HFFc6 (cell line): Measurements from ENCODE around the gene CIDEA. TPM values are rescaled to one million over a fixed set of nuclear protein-coding genes. Genes with fewer than 3 reads are reported as not detected.

ENCODE experiments used
- DNase-seq: peaks from one replicate; pipeline ENCODE4 v3.0.0-alpha.2; 2018
- H3K27ac Mint-ChIP-seq: 2 replicates; pipeline ENCODE4 v1.8.0; 2020; ENCODE audit warnings: mild to moderate bottlenecking, mixed read lengths
- H3K27me3 Mint-ChIP-seq: 2 replicates; pipeline ENCODE4 v1.8.0; 2021; ENCODE audit warnings: mild to moderate bottlenecking, moderate library complexity, mixed read lengths; ENCODE audit not compliant: insufficient read depth
- H3K36me3 Mint-ChIP-seq: 2 replicates; pipeline ENCODE4 v1.8.0; 2021; ENCODE audit warnings: low read depth, mixed read lengths
- H3K4me1 Mint-ChIP-seq: 2 replicates; pipeline ENCODE4 v1.8.0; 2020; ENCODE audit warnings: low read depth, mixed read lengths
- H3K4me3 Mint-ChIP-seq: 2 replicates; pipeline ENCODE4 v1.8.0; 2020; ENCODE audit warnings: mild to moderate bottlenecking, moderate library complexity, mixed read lengths
- H3K9me3 Mint-ChIP-seq: 2 replicates; pipeline ENCODE4 v1.8.0; 2020; ENCODE audit warnings: mild to moderate bottlenecking, mixed read lengths
- total RNA-seq, 6 experiments: library from RNA; stranded (reverse); fragmentation: NEBNext Ultra II Directional; extraction: Animal tissue kit (Norgen Biotek cat#: 25700); gene quantifications; 2 replicates in 1 of 6; 3 replicates in 5 of 6; pipeline ENCODE4 v1.2.3, GENCODE V29; 2021
- TF ChIP-seq, protein P1 (sequence below): fragments of 200-600 bp; sonication (generic); IDR thresholded peaks from 2 replicates; pipeline ENCODE4 v1.5.0; 2021; ENCODE audit warnings: antibody characterized with exemption, mild to moderate bottlenecking

Gene CIDEA
- total RNA-seq, 6 experiments from 2014 or later = not detected

DNA sequence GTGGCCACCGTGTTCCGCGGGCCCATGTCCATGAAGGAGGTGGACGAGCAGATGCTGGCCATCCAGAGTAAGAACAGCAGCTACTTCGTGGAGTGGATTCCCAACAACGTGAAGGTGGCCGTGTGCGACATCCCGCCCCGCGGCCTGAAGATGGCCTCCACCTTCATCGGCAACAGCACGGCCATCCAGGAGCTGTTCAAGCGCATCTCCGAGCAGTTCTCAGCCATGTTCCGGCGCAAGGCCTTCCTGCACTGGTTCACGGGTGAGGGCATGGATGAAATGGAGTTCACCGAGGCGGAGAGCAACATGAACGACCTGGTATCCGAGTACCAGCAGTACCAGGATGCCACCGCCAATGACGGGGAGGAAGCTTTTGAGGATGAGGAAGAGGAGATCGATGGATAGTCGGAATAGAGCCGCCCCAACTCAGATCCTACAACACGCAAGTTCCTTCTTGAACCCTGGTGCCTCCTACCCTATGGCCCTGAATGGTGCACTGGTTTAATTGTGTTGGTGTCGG is 71.6 kb downstream of the CIDEA start:
- peaks cover 16% of the 10 kb centered on the region for H3K27me3 Mint-ChIP-seq
- TF ChIP-seq, protein P1, sequence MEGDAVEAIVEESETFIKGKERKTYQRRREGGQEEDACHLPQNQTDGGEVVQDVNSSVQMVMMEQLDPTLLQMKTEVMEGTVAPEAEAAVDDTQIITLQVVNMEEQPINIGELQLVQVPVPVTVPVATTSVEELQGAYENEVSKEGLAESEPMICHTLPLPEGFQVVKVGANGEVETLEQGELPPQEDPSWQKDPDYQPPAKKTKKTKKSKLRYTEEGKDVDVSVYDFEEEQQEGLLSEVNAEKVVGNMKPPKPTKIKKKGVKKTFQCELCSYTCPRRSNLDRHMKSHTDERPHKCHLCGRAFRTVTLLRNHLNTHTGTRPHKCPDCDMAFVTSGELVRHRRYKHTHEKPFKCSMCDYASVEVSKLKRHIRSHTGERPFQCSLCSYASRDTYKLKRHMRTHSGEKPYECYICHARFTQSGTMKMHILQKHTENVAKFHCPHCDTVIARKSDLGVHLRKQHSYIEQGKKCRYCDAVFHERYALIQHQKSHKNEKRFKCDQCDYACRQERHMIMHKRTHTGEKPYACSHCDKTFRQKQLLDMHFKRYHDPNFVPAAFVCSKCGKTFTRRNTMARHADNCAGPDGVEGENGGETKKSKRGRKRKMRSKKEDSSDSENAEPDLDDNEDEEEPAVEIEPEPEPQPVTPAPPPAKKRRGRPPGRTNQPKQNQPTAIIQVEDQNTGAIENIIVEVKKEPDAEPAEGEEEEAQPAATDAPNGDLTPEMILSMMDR = no peak
- H3K27ac Mint-ChIP-seq = peak overlapping the region; percentile 77
- H3K36me3 Mint-ChIP-seq = peaks cover 55% of the 10 kb centered on the region
- H3K9me3 Mint-ChIP-seq = no peaks in the 10 kb centered on the region
- no peak for DNase-seq
- peaks cover 22% of the 10 kb centered on the region for H3K4me1 Mint-ChIP-seq
- H3K4me3 Mint-ChIP-seq = peak overlapping the region; percentile 35; the same call in 1 of the 2 replicates

GRCh38 chr18:12326711-12327460 is 72.7 kb downstream of the CIDEA start:
- peak overlapping the region; percentile 57 for H3K4me3 Mint-ChIP-seq
- H3K27ac Mint-ChIP-seq = peak overlapping the region; percentile 77
- peaks cover 16% of the 10 kb centered on the region for H3K27me3 Mint-ChIP-seq
- TF ChIP-seq, protein P1 = no peak
- peaks cover 48% of the 10 kb centered on the region for H3K36me3 Mint-ChIP-seq
- DNase-seq = no peak
- H3K9me3 Mint-ChIP-seq = no peaks in the 10 kb centered on the region
- peaks cover 14% of the 10 kb centered on the region for H3K4me1 Mint-ChIP-seq

Other genes starting within 250 kb of the CIDEA start
- gene ANKRD62, start 160.5 kb upstream of the CIDEA start, total RNA-seq = not detected
- gene TUBB6, start 53.9 kb downstream of the CIDEA start, total RNA-seq = 100 to 1,000 TPM; 434 to 602 (median 568) TPM
- 10 to 100 TPM; 35.2 to 44.4 (median 39.0) TPM for gene AFG3L2, start 122.9 kb downstream of the CIDEA start, total RNA-seq
- 1 to 10 TPM; 5.8 to 7.2 (median 6.6) TPM for gene PRELID3A, start 153.6 kb downstream of the CIDEA start, total RNA-seq